Stimulated activated effector memory CD8-positive, alpha-beta T cell treated with anti-CD3 and anti-CD28 coated beads, Interleukin-12 subunit alpha, Interleukin-12 subunit beta, amount 100 ng/mL, for 72 hours (primary cell): ENCODE measurements around the gene USP14.

Experiments
- ATAC-seq: fragments of 150-1000 bp; cut with Tn5 transposase; 2 replicates; pipeline ENCODE4 v1.10.0; 2021
- DNase-seq, 2 donors: peaks; one replicate each; pipeline ENCODE4 v3.0.0; 2021 to 2022; ENCODE audit warnings: low spot score in 2 of 2
- H3K27ac Mint-ChIP-seq: one replicate; pipeline ENCODE4 v1.8.0; 2022; ENCODE audit warnings: mild to moderate bottlenecking, mixed read lengths
- H3K36me3 Mint-ChIP-seq: one replicate; pipeline ENCODE4 v1.8.0; 2022; ENCODE audit warnings: mild to moderate bottlenecking, mixed read lengths
- H3K4me1 Mint-ChIP-seq: one replicate; pipeline ENCODE4 v1.8.0; 2022; ENCODE audit warnings: mixed read lengths
- H3K4me3 Mint-ChIP-seq: one replicate; pipeline ENCODE4 v1.8.0; 2022; ENCODE audit warnings: mild to moderate bottlenecking, mixed read lengths
- H3K9me3 Mint-ChIP-seq: one replicate; pipeline ENCODE4 v1.8.0; 2022; ENCODE audit warnings: mixed read lengths

Gene USP14

DNA sequence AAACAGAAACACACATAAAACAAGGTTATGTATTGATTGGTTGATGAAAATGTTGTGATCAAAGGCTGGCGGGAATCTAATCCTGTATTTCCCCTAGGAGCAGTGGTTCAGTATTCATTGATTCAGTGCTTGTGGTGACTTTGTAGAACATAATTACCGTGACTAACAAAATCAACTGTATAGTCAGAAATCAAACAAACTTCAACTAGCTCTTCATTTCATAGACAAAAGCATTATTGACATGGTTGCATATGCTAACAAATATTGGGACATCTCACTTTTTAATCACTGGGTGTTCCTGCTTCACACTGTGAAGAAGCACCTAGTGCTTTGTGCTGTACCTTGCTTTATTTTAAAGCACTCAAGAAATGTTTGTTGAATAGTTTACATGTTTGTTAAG, 41.4 kb downstream of the USP14 start:
- peaks cover 97% of the 10 kb centered on the region for H3K36me3 Mint-ChIP-seq
- DNase-seq, result no peak
- no peak for ATAC-seq
- H3K4me1 Mint-ChIP-seq, result no peaks in the 10 kb centered on the region
- no peak overlapping the region for H3K4me3 Mint-ChIP-seq
- H3K9me3 Mint-ChIP-seq, result no peaks in the 10 kb centered on the region
- H3K27ac Mint-ChIP-seq, result no peak overlapping the region

DNA sequence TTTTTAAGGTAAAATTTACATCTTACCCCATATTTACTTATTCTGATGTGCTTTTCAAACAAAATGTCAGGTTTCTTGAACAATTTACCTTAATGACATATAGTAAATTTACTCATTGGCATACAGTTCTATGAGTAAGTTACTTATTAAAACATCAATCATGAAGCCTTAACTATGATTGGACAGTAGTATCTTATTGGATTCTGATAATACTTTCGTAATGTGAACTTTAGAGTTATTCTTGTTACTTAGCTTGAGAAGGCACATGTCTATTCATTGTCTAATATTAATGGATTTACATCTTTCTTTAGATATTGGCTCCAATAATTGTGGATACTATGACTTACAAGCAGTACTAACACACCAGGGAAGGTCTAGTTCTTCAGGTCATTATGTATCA, 51.7 kb downstream of the USP14 start:
- no peak overlapping the region for H3K27ac Mint-ChIP-seq

DNA sequence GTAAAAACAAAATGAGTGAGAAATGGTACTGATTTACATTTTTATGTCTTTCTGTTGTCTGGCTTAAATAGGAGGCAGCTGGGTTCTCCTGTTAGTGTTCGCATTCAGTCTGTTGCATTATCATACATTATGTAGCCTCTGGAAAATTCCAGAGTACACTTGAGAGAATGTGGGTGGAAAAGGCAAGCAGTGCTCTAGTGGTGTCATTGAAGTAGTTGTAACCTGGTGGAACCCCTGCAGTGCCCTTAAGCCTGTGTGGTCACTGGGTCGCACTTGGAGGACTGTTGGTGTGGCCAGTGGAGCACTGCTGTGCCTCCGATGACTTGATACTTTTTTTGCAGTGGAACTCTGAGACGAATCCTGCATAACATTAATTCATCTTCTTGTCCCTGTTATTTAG, 52.4 kb downstream of the USP14 start:
- DNase-seq (no peak), ATAC-seq (no peak)
- no peaks in the 10 kb centered on the region for H3K4me1 Mint-ChIP-seq
- H3K9me3 Mint-ChIP-seq, result no peaks in the 10 kb centered on the region
- peaks cover 100% of the 10 kb centered on the region for H3K36me3 Mint-ChIP-seq
- peak overlapping the region; percentile 45 for H3K27ac Mint-ChIP-seq
- H3K4me3 Mint-ChIP-seq, result no peak overlapping the region

More for the DNA sequence above, 51.7 kb downstream of the USP14 start:
- Mint-ChIP-seq H3K36me3 (peaks cover 100% of the 10 kb centered on the region), H3K4me3 (no peak overlapping the region), H3K4me1 (no peaks in the 10 kb centered on the region), H3K9me3 (no peaks in the 10 kb centered on the region)
- no peak for DNase-seq
- ATAC-seq, result no peak

DNA sequence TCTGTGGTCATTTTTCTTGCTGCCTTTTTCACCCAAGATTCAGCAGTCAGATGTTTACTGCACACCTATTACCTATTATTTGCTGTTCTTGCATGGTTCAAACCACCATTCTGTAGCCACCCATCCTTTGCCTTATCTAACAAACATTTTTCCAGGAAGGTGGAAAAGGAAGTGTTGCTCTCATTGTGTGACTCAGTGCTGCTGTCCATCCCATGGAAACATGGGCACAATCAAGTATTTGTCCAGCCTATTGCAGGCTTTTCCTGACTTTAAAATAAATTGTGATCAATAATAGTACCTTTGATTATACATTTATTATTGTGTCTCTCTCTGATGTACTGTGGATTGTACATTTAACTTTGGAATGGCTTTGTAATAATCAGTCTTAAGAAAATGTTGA, 53.2 kb downstream of the USP14 start:
- ATAC-seq (no peak), DNase-seq (no peak)
- no peak overlapping the region for H3K4me3 Mint-ChIP-seq
- peak overlapping the region; percentile 45 for H3K27ac Mint-ChIP-seq
- H3K36me3 Mint-ChIP-seq, result peaks cover 100% of the 10 kb centered on the region
- no peaks in the 10 kb centered on the region for H3K9me3 Mint-ChIP-seq
- no peaks in the 10 kb centered on the region for H3K4me1 Mint-ChIP-seq

DNA sequence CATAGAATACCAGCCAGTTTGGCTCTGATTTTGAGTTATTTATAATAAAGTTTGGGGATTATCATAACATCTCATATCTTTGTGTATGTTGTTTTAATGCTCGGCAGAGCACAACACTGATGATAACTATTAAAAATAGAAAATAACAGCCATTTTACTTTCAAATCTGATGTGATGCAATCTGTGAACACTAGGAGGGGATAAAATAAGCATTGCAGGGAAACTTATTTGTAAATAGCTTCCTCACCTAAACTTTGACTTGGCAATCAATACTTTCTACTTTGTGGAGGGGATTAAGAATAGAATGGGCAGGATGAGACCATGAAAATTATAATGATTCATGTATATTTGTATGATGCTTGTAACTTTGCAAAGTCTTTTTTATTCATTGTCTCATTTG, 54.4 kb downstream of the USP14 start:
- peaks cover 100% of the 10 kb centered on the region for H3K36me3 Mint-ChIP-seq
- DNase-seq, result no peak
- ATAC-seq, result no peak
- H3K9me3 Mint-ChIP-seq, result no peaks in the 10 kb centered on the region
- peaks cover 5% of the 10 kb centered on the region for H3K4me1 Mint-ChIP-seq
- H3K4me3 Mint-ChIP-seq, result no peak overlapping the region
- peak overlapping the region; percentile 14 for H3K27ac Mint-ChIP-seq

DNA sequence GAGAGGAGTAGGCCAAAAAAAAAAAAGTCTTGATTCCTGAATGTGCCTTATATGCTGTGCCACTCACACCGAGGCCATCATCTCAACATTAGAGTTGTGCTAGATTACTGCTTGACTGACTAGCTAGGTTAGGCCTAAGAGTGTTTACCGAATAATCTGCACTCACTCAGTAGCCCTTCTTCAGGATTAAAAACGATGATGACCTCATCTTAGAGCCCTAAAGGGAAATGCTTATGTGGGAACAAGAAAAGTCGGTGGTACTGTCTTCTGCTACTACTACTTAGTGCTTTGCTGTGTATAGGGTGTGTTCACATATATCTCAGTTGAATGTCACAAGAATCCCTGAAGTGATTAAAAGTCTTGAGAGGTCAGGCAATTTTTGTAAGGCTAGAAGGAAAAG, 55.1 kb downstream of the USP14 start:
- no peak for ATAC-seq
- Mint-ChIP-seq H3K36me3 (peaks cover 100% of the 10 kb centered on the region), H3K9me3 (no peaks in the 10 kb centered on the region), H3K4me3 (no peak overlapping the region), H3K27ac (peak overlapping the region; percentile 12), H3K4me1 (peaks cover 6% of the 10 kb centered on the region)
- DNase-seq, result no peak

DNA sequence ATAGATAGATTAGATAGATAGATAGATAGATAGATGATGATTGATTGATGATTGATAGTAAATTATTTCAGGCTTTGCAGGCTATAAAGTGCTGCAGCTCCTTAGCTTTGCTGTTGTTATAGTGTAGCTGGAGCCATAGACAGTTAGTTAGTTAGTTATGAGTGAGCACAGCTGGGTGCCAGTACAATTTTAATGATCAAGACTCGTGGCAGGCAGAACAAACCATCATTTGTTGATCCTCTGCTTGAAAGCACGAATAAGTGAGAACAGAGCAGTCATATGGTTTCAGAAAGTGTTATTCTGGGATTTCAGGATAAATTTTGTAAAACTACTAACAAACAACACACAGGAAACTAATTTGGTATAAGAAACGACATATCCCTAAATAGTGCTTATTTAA, 55.6 kb downstream of the USP14 start:
- peaks cover 99% of the 10 kb centered on the region for H3K36me3 Mint-ChIP-seq

DNA sequence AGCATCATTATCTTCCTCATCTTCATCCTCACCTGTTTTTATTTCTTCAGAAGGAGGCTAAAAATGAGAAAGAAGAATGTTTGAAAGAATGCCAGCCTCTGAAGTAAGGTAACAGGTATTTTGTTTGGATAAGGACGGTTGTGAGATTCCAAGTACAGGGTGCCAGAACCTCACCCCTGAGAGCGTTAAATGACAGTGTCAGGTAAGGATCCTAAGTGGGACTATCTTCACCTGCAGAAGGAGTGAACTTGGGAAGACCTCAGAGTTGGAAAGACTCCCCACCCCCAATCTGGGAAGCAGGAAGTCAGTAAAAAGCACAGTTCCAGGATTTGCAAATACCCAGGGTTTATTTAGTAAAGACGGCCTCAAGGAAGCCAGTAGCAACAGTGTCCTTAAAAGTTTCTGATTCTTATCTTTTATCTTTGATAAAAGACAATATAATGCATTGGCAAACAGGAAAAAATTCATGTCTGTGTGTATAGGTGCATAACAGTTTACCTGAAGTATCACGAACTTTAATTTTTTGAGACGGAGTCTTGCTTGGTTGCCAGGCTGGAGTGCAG, 57.2 kb downstream of the USP14 start:
- DNase-seq (no peak), ATAC-seq (no peak)
- peaks cover 6% of the 10 kb centered on the region for H3K4me1 Mint-ChIP-seq
- H3K36me3 Mint-ChIP-seq, result peaks cover 93% of the 10 kb centered on the region
- no peak overlapping the region for H3K27ac Mint-ChIP-seq
- no peaks in the 10 kb centered on the region for H3K9me3 Mint-ChIP-seq
- no peak overlapping the region for H3K4me3 Mint-ChIP-seq

More for the DNA sequence above, 55.6 kb downstream of the USP14 start:
- Mint-ChIP-seq H3K4me1 (peaks cover 6% of the 10 kb centered on the region), H3K4me3 (no peak overlapping the region), H3K9me3 (no peaks in the 10 kb centered on the region), H3K27ac (peak overlapping the region; percentile 12)
- ATAC-seq (no peak), DNase-seq (no peak)

DNA sequence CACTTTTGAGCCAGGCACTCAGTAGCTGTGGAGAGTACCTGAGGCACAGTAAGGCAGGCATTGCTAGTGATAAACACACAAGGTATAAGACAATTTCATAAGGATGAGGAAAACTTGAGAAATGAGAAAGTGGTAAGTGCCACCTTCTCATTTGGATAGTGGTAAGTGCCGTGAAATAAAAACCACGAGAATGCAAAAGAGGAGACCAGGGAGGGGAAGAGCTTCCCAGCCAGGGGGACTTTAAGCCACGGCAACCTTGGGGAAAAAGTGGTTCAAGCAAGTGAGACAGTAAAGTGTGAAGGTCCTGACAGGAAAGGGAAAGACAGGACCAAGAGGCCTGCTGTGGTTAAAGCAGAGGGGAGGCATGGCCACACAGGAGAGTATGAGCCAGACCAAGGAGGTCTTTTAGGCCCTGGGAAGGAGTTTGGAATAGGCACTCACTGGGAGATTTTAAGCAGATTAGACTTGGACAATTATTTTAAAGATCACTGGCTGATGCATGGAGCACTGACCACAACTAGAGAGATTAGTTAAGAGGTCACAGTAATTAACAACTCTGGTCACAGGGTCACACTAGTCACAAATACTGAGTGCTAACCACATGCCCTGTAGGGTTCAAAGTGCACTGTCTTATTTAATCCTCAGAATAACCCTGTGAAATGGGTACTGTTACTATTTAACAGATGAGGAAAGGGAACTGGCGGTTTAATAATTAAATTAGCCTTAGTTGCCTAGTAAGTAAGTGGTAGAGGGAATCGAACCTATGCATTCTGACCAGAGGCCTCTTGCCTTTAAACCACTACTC, 59.4 kb downstream of the USP14 start:
- Mint-ChIP-seq H3K9me3 (no peaks in the 10 kb centered on the region), H3K27ac (peak overlapping the region; percentile 18)
- ATAC-seq, result peak; percentile 39

DNA sequence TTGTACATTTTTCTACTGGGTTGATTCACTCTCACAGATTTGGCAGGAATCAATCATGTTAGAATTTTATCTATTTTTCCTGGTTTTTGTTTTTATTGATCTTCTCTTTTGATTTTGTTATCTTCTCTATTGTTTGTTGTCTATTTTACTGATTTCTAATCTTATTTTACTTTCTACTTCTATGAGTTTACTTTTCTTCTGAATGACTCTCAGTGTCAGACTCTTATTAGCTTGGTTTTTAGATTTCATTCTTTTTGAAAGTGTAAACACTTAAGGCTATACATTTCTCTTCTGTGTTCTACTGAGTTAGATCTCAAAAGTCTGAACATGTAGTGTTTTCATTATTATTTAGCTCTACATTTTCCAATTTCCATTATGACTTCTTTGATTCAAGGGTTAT, 62.4 kb downstream of the USP14 start:
- ATAC-seq, result no peak

More for the DNA sequence above, 59.4 kb downstream of the USP14 start:
- Mint-ChIP-seq H3K4me3 (no peak overlapping the region), H3K36me3 (peaks cover 93% of the 10 kb centered on the region), H3K4me1 (peaks cover 6% of the 10 kb centered on the region)
- DNase-seq, result no peak

DNA sequence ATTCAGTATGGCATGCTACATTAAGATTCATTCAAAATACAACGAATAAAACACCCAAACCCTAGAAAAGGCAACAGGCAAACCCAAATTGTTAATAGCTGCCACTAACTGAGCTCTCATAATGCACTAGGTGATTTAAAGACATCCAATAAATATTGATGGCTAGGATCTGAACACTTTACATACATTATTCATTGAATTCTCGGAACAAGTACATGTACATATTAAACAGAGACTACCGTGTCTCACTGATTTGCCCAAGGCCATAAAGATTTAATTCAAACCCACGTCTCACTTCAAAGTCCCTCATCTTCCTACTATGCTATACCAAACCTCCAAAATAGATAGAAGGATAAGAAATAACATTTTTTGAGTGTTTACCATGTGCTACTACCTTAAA, 67.4 kb downstream of the USP14 start:
- Mint-ChIP-seq H3K9me3 (no peaks in the 10 kb centered on the region), H3K27ac (no peak overlapping the region), H3K4me1 (no peaks in the 10 kb centered on the region), H3K4me3 (no peak overlapping the region), H3K36me3 (peaks cover 73% of the 10 kb centered on the region)
- ATAC-seq, result no peak
- DNase-seq, result no peak

More for the DNA sequence above, 62.4 kb downstream of the USP14 start:
- Mint-ChIP-seq H3K4me1 (peaks cover 6% of the 10 kb centered on the region), H3K27ac (peak overlapping the region; percentile 2), H3K36me3 (peaks cover 93% of the 10 kb centered on the region), H3K9me3 (no peaks in the 10 kb centered on the region), H3K4me3 (no peak overlapping the region)
- no peak for DNase-seq

DNA sequence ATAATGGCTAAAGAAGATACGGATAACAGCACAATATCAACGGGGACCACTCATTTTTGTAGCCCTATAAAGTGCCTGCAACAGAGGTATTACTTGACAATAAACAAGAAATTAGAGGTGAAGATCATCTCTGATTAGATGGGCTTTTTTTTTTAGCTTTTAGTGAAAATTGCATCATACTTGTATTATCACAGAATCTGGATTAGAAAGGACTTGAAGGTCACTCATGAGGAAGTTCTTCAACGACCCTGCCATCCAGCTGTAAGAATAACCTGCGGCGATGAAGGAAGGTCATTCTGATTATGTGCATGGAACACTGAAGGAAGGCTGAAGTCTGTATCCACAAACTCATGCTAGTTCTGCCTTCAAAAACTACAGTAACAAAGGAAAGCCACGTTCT, 69.0 kb downstream of the USP14 start:
- DNase-seq (no peak), ATAC-seq (no peak)
- H3K4me1 Mint-ChIP-seq, result no peaks in the 10 kb centered on the region
- peaks cover 56% of the 10 kb centered on the region for H3K36me3 Mint-ChIP-seq
- H3K9me3 Mint-ChIP-seq, result no peaks in the 10 kb centered on the region
- H3K4me3 Mint-ChIP-seq, result no peak overlapping the region
- no peak overlapping the region for H3K27ac Mint-ChIP-seq

DNA sequence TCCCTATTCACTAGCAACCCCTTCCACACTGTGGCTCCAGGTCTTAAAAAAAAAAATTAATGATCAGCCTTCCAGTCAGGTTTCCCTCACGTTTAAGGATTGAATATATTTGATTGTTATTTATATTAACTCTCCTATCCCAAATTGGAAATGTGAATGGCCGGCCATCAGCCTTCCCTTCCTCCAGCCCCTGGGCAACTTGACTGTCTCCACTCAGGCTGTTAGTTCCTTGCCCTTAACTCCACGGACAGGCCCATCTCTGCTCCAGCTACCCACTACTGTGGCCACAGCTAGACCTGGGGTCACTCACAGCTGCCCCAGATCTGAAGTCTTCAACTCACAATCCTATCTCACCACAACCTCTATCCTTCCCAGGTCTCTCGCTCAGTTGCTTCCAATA, 69.5 kb downstream of the USP14 start:
- Mint-ChIP-seq H3K9me3 (no peaks in the 10 kb centered on the region), H3K4me1 (no peaks in the 10 kb centered on the region), H3K4me3 (no peak overlapping the region), H3K27ac (peak overlapping the region; percentile 16), H3K36me3 (peaks cover 56% of the 10 kb centered on the region)
- DNase-seq (no peak), ATAC-seq (no peak)

DNA sequence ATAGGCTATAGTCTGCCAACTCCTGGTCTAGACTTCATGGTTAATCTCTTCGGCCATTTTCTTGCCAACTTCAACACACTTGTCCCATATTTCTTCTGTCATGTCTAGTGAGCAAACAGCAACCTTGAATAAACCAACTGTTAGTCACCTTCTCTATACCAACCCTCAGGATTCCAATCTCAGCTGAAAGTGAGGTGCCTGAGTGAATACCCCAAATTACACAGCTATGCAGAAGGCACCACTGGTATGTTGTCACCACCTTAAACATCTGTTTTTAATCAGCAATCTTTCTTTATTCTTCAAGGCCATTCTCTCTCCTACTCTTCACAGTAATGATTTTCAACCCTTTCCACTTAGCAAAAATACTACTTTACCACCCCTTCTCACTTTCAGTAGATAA, 70.2 kb downstream of the USP14 start:
- DNase-seq (no peak), ATAC-seq (no peak)
- no peaks in the 10 kb centered on the region for H3K4me1 Mint-ChIP-seq
- H3K36me3 Mint-ChIP-seq, result peaks cover 52% of the 10 kb centered on the region
- H3K4me3 Mint-ChIP-seq, result no peak overlapping the region
- no peaks in the 10 kb centered on the region for H3K9me3 Mint-ChIP-seq
- peak overlapping the region; percentile 20 for H3K27ac Mint-ChIP-seq

DNA sequence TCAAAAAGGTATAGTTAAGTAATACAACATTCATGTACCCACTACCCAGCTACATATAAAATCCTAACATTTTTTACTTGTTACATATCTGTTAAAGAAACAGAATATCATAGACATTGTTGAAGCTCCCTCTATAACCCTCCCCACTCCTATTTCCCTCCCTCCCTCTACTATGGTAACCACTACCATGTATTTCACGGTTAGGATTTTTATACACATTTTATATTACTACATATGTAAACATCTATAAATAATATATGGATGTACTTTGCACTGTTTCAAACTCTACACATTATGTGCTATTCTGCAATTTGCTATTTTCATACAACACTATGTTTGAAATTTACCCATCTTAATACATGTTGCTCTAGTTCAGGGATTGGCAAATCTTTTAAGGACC, 73.2 kb downstream of the USP14 start:
- Mint-ChIP-seq H3K27ac (no peak overlapping the region), H3K4me1 (no peaks in the 10 kb centered on the region), H3K4me3 (no peak overlapping the region), H3K36me3 (peaks cover 22% of the 10 kb centered on the region), H3K9me3 (no peaks in the 10 kb centered on the region)
- ATAC-seq (no peak), DNase-seq (no peak)

DNA sequence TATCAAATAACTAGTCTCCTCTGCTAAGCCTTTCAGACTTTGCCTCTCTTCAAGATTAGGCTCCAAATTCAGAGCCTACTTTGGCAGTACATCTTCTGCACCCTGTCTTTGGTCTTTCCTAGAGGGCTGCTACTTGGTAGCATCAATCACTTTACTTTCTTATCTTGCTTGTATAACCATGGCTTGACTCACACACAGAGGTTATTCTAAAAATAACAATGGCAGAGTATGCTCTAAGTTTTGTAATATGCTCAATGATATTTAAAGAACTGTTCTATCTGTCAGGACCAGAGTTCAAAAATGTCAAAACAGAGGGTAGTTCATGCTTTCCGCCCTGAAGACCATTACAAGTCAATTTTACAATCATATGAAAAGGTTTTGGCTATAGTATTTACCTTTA, 81.8 kb downstream of the USP14 start:
- no peak for DNase-seq
- no peak for ATAC-seq
- H3K36me3 Mint-ChIP-seq, result peaks cover 52% of the 10 kb centered on the region
- no peak overlapping the region for H3K27ac Mint-ChIP-seq
- no peaks in the 10 kb centered on the region for H3K4me1 Mint-ChIP-seq
- H3K9me3 Mint-ChIP-seq, result no peaks in the 10 kb centered on the region
- no peak overlapping the region for H3K4me3 Mint-ChIP-seq
